ENCODE measurements around the gene MARCKS.

MARCKS gene, protein sequence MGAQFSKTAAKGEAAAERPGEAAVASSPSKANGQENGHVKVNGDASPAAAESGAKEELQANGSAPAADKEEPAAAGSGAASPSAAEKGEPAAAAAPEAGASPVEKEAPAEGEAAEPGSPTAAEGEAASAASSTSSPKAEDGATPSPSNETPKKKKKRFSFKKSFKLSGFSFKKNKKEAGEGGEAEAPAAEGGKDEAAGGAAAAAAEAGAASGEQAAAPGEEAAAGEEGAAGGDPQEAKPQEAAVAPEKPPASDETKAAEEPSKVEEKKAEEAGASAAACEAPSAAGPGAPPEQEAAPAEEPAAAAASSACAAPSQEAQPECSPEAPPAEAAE

DNA sequence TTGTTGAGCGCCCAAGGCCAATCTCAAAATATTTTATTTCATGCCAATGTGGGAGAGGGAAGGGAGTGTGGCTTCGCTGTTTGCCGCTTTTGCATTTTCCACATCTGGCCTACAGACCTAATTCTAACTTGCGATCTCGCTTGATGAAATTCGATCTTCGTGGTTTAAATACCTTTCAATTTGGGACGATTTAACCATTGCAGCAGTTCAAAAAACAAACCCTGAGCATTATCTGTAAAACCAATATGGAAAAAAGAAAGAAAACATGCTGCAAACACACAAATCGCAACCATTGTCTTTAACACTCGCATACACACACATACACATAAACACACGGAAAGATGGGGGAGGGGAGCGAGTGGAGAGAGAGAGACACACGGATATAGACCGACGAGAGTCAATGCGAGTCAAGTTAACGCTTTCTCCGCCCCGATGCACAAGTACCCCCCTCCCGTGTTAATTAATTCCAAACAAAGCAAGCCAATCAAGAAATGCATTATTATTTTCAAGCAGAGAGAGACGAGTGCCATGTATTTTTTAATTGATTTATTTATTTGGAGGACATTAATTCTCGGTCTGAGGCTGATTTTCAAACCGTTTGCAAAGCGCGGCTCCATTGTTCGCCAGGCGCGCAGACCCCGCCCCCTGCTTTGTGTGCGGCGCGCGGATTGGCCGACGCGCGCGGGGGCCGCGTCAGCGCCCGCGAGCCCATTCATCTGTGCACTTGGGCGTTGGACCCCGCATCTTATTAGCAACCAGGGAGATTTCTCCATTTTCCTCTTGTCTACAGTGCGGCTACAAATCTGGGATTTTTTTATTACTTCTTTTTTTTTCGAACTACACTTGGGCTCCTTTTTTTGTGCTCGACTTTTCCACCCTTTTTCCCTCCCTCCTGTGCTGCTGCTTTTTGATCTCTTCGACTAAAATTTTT, at the start of gene MARCKS:
MARCKS (plus strand) TSS at position 721 of the 931 bp plus-strand sequence. CDS start 401 bp downstream, outside the sequence.
- peak; percentile 25 for DNase-seq

DNA sequence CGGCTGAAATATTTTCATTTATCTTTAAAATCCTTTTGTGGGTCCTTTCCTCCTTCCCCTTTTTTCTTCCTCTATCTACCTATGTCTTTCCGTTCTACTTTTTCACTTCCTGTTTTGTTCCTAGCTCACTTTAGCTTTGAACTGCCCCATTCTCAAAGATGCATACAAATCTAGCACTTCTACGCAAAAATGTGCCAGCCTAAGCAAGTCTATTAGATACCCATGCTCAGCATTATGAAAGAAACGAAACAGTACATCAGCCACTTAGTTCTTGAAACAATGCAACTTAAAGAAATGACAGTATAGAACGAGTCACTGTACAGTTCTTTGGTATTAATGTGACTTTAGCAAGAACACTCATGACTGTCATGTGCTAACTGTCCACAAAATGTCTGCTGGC, 47.3 kb upstream of the MARCKS start:
- no peak for DNase-seq

DNA sequence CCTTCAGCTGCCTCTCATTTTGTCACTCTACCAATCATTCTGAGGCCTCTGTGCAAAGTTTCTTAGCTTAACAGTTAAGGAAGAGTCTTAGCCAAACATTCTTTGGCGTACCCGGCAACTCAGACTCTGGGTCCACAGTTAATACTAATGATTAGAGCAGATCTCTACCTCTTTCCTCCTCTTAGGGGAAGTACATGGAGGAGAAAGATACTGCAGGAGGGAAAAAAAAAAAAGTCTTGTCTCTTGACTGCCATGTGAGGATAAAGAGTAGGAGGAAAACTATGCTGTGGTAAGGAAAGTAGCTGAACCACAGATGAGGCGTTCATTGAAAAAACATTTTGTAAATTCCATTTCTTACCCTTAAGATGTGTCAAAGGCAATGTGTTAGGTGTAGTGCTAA, 44.0 kb upstream of the MARCKS start:
- DNase-seq: no peak

DNA sequence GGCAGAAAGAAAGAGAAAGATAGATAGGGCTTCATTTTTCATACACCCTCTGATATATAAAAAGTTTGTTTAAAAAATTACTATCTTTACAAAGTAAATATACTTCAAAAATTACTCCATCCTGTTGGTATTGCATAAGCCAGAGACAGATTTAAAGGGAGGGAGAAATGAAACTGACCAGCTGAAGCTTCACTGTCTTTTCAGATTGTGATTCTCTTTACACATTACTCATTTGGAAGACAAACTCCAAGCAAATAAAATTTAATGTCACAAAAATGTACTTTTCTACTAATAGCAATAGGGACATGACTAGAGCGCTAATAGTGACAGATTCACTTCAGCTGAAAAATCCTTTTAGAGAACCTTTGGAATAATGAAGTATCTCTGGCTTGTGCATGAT, 38.6 kb upstream of the MARCKS start:
- no peak for DNase-seq

DNA sequence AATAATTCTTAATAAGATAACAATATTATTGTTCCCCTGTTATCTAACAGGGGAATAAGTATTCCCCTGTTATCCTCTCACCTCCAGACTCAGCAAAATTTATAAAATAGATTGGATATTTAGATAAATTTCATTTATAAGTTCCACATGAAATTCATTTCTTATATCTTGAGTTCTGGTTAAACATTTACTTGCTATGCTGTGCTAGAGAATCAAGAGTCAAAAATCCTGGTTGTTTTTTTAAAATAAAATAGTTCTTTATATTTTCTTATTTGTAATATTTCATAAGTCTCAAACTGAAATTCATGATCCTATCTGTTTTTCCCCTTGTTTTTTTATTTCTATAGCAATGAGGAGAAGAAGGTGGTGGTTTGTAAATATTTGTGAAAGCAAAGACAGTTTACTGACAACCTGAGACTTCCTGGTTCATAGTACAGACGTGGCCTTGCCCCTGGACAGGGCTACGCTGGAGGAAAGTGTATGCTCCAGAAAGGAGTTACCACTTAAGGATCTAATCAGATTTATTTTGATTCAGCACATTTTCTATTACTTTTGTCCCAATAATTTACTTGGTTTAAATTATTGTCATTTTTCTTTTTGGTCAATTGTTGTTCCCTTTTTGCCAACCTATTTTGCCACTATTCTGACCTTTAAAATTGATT, 37.8 kb upstream of the MARCKS start:
- no peak for DNase-seq

DNA sequence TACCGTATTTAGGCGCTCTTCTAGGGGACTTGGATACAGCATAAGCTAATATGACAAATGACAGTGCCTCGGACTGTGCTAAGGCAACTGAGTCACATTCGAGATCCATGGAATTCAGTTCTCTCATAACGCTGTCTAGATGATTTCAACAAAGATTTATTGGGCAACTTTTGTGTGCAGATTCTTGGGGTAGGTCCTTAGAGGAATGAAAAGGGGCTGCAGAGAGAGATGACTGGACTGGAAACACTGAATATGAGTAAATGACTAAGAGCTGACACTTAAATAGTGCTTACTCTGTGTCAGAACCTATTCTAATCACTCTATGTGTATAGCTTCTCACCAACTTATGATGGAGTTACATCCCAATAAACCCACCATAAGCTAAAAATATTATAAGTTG, 36.4 kb upstream of the MARCKS start:
- DNase-seq: no peak

DNA sequence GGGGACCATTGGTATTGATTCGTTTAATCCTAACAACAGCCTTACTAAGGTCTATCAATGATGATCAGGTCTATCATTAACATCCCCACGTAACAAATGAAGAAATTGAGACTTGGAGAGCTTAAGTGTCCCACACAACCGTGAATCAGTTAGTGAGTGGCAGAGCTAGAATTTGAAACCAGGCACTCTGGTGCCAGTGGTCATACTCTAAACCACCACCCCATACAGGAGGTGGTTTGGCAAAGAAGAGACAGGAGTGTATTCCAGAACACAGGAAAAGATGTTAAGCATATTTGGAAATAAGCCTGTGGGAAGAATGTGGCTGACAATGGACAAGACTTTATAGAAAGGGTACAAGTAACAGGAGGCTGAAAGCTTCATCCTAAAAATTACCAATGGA, 35.7 kb upstream of the MARCKS start:
- no peak for DNase-seq

DNA sequence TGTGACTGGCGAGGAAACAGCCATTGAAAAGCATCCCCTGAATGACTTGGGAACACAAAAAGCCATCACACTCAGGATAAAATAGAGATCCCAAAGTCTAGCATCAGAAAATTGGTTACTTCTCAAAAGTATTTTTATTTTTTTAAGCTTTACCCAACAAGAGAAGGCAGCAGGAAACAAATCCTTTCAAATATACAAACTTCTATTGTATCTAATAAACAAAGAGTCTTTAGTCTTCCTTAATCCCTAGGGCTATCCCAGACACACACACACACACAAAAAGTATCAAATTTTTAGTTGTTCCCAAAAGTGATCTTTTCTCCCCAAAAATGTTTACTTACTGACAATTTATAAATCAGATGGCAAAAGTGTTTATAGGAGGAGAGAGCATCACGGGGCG, 33.2 kb upstream of the MARCKS start:
- DNase-seq: no peak

DNA sequence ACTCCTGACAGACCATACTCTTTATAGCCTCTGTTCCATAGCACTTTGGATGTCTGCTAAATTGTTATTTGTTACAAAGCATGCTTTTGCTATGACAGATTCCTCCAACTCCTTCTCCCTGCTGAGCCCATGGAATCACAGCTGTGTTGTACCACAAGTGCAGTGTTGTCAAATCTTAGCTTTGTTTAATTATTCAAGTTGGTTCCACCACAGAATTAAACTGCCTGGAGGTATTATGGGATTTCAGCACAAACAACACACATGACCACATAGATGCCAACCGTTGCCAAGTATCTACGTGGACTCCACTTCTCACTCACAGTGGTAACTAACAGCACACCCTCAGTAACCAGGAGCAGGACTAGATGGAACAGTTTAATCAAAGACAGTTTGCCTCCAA, 32.7 kb upstream of the MARCKS start:
- DNase-seq: no peak

DNA sequence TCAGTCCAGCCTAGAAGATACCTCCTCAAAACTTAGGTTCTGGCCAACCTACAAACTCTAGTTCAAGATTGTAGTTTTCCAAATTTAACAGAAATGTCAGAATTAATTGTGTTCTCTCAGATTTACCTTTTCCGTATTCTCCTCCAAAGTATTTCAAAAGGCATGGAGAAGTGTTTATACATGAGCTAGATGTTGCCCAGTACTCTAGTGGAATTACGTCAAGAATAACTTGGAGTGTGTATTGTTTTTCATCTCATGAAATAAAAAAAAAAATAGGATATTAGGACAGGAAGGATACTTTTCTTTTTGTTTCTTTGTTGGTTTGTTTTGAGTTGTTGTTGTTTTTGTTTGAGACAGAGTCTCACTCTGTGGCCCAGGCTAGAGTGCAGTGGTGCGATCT, 32.3 kb upstream of the MARCKS start:
- no peak for DNase-seq

DNA sequence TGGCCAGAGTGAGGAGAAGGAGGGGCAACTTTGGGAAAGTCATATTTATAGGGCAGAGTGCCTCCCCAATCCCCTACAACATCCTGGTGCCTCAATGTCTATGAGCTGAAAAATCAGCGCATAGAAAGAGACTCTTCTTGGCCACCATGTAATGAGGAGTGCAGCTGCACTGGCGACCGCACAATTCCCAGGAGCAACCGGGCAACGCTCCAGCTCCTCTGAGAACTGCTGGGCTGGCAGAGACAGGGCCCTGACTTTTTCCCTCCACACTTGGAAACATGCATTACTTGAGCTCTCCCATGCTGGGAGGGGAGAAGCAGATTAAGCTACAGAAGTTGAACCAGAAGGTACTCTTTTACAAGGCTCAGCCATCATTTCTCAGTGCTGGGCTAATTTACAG, 31.4 kb upstream of the MARCKS start:
- DNase-seq: no peak

DNA sequence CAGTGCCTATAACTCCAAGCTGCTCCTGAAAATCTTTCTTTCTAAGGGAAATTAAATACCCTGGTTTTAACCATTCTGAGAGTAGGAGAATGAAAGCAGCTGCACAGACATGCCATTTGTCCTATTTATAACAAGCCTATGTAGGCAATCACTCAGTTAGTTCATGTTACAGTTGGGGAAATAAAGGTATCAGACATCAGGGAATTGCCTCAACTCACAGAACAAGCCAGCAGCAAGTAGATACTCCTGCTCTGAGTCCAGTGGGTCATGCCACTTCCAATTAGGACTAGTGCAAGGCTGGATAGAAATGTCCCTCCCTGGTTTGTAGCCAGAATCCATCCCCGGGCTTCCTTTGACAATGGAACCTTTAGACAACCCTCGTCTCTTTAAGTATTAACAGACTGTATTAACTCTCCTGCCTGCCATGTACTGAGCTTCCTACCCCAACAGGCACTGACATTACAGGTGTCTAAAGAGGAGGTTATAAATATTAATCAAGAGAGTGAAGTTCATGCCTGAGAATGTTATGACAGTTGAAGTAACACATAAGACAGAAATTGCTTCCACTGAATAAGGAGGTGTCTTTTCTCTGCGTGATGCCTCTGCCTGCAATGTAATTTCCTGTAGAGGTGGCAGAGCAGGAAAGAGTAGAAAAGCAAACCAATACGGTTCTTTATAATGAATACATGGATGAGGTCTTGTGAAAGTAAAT, 28.0 kb upstream of the MARCKS start:
- DNase-seq: no peak

DNA sequence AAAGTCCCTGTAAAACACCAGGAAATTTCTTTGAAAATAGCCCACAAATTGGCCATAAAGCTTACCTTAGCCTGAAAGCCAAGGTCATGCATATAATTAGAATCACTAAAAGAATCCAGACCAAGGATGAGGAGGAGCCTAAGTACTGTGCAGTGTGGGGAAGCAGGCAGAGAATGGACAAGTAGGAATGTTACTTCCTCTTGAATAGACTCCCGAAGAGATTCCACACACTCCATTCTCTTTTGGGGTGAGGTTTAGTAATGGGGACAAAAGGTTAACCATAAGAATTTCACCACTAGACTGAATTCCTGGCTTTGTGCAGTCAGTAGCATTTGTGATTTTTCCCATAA, 27.5 kb upstream of the MARCKS start:
- no peak for DNase-seq

DNA sequence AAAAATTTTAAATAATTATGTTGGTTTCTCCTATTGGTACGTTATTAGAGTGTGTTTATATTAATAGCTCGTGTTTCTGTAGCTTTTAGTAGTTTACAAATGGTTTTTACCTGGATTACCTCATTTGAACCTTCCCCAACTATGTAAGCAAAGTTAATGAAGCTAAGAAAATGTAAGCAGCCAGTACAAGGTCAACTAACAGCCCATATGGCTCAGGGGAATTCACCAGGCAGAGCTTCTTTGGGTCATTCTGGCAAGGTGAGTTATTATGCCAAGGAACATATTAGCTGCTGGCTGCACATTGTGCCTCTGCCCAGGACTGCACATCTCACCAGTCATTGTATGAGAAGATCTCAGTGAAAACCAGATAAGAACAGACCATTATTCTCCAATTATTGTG, 27.0 kb upstream of the MARCKS start:
- no peak for DNase-seq

DNA sequence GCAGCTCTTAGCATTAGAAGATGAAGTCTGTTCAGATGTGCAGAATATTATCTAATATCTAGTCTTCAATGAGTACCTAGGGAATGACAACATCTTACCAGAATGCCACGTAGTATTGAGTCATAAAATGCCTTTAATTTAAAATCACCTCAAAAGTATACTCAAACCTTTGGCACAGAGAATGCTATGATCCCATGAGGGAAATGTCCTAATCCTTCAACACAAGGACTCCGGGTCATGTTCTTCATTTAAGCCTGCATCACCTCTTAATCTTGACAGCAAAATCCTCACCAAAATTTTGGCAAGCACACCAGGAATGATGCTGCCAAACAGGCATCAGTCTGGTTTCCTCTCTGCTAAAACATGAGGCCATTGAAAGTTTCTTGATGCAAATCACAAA, 23.6 kb upstream of the MARCKS start:
- no peak for DNase-seq

DNA sequence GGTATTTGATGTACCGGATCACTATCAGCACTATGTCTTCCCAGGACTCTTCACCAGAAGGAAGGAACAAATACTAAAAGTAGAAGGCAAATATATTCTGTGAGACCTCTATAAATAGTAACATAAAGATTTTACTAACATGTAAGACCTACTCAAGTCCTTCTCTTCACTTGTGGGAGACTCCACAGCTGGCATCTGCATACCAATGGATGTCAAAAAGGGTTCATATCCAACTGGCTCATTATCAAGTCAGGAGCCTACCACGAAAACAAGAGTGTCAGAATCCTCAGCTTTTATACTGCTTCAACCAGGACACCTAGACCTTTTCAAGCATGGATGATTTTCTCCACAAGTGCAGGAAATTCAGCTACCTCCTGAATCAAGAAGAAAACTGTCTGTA, 20.0 kb upstream of the MARCKS start:
- DNase-seq: no peak

DNA sequence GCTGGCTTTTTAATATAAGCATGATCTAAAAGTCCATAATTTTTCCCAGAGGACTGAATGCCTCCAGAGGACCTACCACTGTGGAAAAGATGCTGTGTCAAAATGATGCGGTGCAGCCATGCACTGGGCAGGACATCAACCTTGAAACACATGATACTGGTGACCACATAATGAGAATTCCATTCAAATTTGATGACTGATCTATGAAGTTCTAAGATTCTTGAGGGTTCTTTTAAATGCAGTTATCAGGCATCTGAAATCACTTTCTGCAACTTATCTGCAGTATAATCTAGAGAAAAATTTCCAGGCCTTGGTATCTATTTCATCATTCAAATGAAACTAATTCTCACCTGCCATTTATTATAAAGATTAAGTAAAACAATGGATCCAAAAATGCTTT, 15.0 kb upstream of the MARCKS start:
- DNase-seq: no peak

DNA sequence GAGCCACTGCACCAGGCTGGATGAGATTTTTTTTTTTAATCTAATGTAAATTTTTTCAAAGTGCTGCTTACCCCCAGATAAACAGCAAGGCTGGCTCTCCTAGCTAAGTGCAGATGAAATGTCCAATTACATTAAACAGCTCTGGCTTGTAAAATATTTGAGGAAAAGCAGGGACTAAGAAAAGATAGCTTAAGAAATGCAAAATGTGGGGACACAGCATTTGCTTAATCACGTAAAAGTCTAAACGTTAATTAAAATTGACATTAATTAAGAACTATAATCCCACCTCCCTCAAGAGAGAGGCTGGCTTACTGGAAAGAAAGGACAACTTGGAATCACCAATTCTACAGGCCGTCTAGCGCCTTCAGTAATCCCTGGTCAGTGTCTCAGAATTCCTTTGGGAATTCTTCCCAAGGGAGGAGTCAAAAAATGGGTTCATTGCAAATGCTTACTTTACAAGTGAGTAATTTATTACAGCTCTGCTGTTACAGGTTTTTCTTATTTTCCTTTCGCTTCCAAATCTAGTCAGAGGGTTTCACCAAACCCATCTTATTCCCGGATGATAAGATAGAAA, 13.6 kb upstream of the MARCKS start:
- no peak for DNase-seq

DNA sequence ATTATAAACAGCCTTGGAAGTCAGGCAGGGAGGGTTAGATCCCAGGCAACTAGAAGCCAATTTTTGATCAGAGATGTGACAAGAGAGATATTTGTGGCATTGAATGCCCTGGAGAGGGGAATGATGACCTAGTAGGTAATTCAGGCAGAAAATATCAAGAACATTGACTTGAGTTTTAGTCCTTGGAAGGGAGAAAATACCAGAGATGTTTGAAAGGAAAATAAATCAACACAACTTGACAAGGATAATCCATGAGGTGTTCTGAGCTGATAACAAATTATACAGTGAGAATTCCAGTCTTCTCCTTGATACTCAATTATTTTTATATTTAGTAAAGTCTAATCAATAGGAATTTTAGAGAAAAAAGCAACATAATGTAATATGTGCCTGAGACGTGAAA, 10.6 kb upstream of the MARCKS start:
- DNase-seq: no peak

DNA sequence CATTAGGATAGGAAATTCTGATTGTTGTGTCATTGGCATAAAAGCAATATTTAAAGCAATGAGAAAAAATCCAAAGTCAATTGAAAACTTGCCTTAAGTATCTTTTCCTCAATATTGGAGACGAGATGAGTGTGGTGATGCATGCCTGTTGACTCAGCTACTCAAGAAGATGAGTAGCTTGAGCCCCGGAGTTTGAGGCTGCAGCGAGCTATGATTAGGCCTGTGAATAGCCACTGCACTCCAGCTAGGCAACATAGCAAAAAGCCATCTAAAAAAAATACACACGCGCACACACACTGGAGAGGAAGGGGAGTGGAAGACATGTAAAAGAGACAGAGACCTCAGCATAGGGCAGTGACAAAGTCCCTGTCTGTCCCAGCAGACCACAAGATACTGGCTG, 9.7 kb upstream of the MARCKS start:
- no peak for DNase-seq

DNA sequence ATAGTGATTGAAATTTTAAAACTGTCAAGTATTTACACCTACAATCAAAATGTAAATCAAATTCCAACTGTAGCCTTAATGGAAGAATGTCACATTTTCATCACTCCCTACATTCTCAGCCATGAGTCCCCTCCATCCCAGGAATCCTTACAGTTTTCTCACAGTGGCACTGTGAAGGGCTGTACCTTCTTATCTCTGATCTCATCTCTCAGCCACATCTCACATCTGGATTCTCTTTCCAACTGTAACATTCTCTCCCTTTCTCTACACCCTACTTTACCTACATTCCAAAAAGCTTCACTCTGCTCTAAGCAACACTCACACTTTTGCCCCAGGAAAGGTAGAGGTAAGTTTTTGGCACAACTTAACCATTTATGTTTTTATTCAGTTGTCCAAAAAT, 8.9 kb upstream of the MARCKS start:
- DNase-seq: no peak

DNA sequence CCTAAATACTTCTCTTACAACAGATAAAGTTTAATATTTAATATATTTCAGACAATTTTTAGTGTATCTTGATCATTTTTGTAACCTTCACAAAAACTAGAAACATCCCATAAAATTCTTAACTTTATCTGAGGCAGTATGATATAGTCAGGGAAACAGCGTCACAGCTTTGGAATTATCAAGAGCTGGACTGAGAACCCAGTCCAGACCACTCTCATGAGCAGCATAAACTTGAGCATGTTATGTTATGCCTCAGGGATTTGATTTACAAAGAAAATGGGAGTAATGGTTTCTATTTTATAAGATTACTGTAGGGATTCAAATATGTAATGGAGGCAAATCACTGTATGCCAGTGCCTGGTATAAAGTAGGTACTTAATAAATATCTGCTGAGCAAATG, 8.3 kb upstream of the MARCKS start:
- DNase-seq: no peak

DNA sequence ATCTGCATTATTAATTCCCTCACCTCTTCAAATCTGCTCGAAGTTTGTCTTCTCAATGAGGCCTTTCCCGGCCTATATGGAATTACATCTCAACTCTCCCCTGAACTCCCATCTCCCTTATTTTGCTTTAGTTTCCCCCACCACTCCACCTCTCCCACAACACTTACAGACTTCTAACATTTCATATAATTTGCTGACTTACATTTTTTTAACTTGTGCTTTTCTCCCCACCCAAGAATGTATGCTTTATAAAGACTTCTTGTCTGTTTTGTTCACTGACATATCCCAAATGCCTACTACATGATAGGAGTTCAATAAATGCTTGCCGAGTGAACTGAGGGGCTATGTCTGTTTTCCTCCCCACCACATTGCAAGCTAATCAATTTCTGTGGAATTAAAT, 3.9 kb upstream of the MARCKS start:
- DNase-seq: no peak

All from activated naive CD4-positive, alpha-beta T cell treated with Interleukin-2 at 50 U/mL for 16 hours (primary cell).